ENCODE results near the gene EYA4. TPM values are rescaled to one million over a fixed set of nuclear protein-coding genes. Genes with fewer than 3 reads are reported as not detected.
A peak's percentile ranks its signal among the peaks of the same experiment; 100 is the strongest.

EYA4 gene
- total RNA-seq, 1 donor from 2014 or later: 20.2 TPM

- ATAC-seq: no peak
- DNase-seq: no peak
- intact Hi-C loops (cut with micrococcal nuclease): no loop called here
Observed at GRCh38 chr6:133277228-133277899, 36.2 kb downstream of the EYA4 start.

- ATAC-seq (peak; percentile 36), DNase-seq (no peak)
- intact Hi-C loops (cut with micrococcal nuclease): no loop called here
Observed at GRCh38 chr6:133277900-133278545, 36.9 kb downstream of the EYA4 start.

- intact Hi-C loops (cut with micrococcal nuclease): no loop called here
- ATAC-seq (peak; percentile 22), DNase-seq (no peak)
Observed at GRCh38 chr6:133286765-133287164, 45.6 kb downstream of the EYA4 start.

- intact Hi-C loops (cut with micrococcal nuclease): no loop called here
- ATAC-seq: no peak
- no peak for DNase-seq
Observed at GRCh38 chr6:133288662-133289061, 47.5 kb downstream of the EYA4 start.

GRCh38 chr6:133289733-133290306, 48.7 kb downstream of the EYA4 start:
- DNase-seq (no peak), ATAC-seq (no peak)
- intact Hi-C loops (cut with micrococcal nuclease): no loop called here

GRCh38 chr6:133290930-133291329, 49.8 kb downstream of the EYA4 start:
- DNase-seq (no peak), ATAC-seq (no peak)
- intact Hi-C loops (cut with micrococcal nuclease): no loop called here

- intact Hi-C loops (cut with micrococcal nuclease): no loop called here
- ATAC-seq (peak; percentile 31), DNase-seq (no peak)
Observed at GRCh38 chr6:133291671-133292070, 50.5 kb downstream of the EYA4 start.

GRCh38 chr6:133297657-133298056, 56.5 kb downstream of the EYA4 start:
- intact Hi-C loops (cut with micrococcal nuclease): no loop called here
- DNase-seq: no peak
- peak; percentile 78 for ATAC-seq

GRCh38 chr6:133298335-133298734, 57.2 kb downstream of the EYA4 start:
- ATAC-seq (no peak), DNase-seq (no peak)
- intact Hi-C loops (cut with micrococcal nuclease): no loop called here

- DNase-seq (no peak), ATAC-seq (peak; percentile 84)
- intact Hi-C loops (cut with micrococcal nuclease): no loop called here
Observed at GRCh38 chr6:133298801-133299200, 57.6 kb downstream of the EYA4 start.

- intact Hi-C loops (cut with micrococcal nuclease): no loop called here
- ATAC-seq (no peak), DNase-seq (no peak)
Observed at GRCh38 chr6:133300896-133301295, 59.7 kb downstream of the EYA4 start.

- ATAC-seq: no peak
- DNase-seq: no peak
- intact Hi-C loops (cut with micrococcal nuclease): no loop called here
Observed at GRCh38 chr6:133301835-133302234, 60.7 kb downstream of the EYA4 start.

- DNase-seq (no peak), ATAC-seq (no peak)
- intact Hi-C loops (cut with micrococcal nuclease): no loop called here
Observed at GRCh38 chr6:133306931-133307330, 65.8 kb downstream of the EYA4 start.

- intact Hi-C loops (cut with micrococcal nuclease): no loop called here
- DNase-seq (no peak), ATAC-seq (no peak)
Observed at GRCh38 chr6:133309579-133309978, 68.4 kb downstream of the EYA4 start.

- DNase-seq: no peak
- intact Hi-C loops (cut with micrococcal nuclease): no loop called here
- no peak for ATAC-seq
Observed at GRCh38 chr6:133312006-133312405, 70.8 kb downstream of the EYA4 start.

GRCh38 chr6:133313068-133313467, 71.9 kb downstream of the EYA4 start:
- intact Hi-C loops (cut with micrococcal nuclease): no loop called here
- DNase-seq: no peak

GRCh38 chr6:133314947-133315346, 73.8 kb downstream of the EYA4 start:
- ATAC-seq: no peak
- intact Hi-C loops (cut with micrococcal nuclease): no loop called here
- DNase-seq: no peak

More at GRCh38 chr6:133313068-133313467, 71.9 kb downstream of the EYA4 start:
- no peak for ATAC-seq

- ATAC-seq (no peak), DNase-seq (no peak)
- intact Hi-C loops (cut with micrococcal nuclease): no loop called here
Observed at GRCh38 chr6:133315811-133316210, 74.7 kb downstream of the EYA4 start.

- DNase-seq (no peak), ATAC-seq (no peak)
- intact Hi-C loops (cut with micrococcal nuclease): no loop called here
Observed at GRCh38 chr6:133317704-133318103, 76.5 kb downstream of the EYA4 start.

GRCh38 chr6:133326584-133326983, 85.4 kb downstream of the EYA4 start:
- intact Hi-C loops (cut with micrococcal nuclease): no loop called here
- peak; percentile 69 for ATAC-seq
- peak; percentile 22 for DNase-seq

- ATAC-seq: no peak
- DNase-seq: no peak
- intact Hi-C loops (cut with micrococcal nuclease): no loop called here
Observed at GRCh38 chr6:133333852-133334251, 92.7 kb downstream of the EYA4 start.

All from left ventricle myocardium superior (tissue), 1 donor.